HFF-Myc (cell line): Measurements from ENCODE around the gene AADAT.
A peak's percentile ranks its signal among the peaks of the same experiment; 100 is the strongest.

ENCODE experiments used
- DNase-seq: peaks from one replicate; pipeline ENCODE4 v3.0.0-alpha.2; 2011; ENCODE audit warnings: low read depth; ENCODE audit errors: extremely low read depth
- H3K4me3 ChIP-seq: replicated peaks from 2 replicates; pipeline ENCODE4 v1.5.1; 2011; ENCODE audit warnings: low read depth, mild to moderate bottlenecking, control low read depth, low read length
- TF ChIP-seq, protein P1 (sequence below): IDR thresholded peaks from 2 replicates; pipeline ENCODE4 v1.5.1; 2012; ENCODE audit warnings: mild to moderate bottlenecking, low read depth, low read length, control low read depth; ENCODE audit errors: missing control alignments

AADAT gene

GRCh38 chr4:170025523-170026252 is 64.1 kb downstream of the AADAT start:
- DNase-seq: no peak
- TF ChIP-seq, protein P1, sequence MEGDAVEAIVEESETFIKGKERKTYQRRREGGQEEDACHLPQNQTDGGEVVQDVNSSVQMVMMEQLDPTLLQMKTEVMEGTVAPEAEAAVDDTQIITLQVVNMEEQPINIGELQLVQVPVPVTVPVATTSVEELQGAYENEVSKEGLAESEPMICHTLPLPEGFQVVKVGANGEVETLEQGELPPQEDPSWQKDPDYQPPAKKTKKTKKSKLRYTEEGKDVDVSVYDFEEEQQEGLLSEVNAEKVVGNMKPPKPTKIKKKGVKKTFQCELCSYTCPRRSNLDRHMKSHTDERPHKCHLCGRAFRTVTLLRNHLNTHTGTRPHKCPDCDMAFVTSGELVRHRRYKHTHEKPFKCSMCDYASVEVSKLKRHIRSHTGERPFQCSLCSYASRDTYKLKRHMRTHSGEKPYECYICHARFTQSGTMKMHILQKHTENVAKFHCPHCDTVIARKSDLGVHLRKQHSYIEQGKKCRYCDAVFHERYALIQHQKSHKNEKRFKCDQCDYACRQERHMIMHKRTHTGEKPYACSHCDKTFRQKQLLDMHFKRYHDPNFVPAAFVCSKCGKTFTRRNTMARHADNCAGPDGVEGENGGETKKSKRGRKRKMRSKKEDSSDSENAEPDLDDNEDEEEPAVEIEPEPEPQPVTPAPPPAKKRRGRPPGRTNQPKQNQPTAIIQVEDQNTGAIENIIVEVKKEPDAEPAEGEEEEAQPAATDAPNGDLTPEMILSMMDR: no peak
- peak overlapping the region; percentile 30 for H3K4me3 ChIP-seq

- no peak for DNase-seq
- TF ChIP-seq, protein P1: no peak
These were observed 67.5 kb downstream of the AADAT start for GRCh38 chr4:170022211-170022610.

DNA sequence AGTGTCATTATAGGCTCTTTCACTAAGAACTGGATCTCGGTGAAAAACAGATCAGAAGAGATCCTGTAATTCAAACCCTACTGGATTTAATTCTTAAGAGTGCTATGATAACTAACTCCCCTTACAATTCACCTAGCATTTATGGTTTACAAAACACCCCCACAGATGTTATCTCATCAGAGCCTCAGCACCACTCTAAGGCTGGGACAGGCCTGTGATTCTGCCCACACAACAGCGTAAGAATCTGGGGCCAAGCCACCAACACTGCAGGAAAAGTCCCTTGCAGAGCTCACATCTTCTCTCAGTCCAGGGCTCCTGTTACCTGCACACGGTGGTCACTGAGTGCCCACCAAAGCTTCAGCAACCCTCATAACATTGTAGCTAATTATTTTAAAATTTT is 72.5 kb downstream of the AADAT start:
- TF ChIP-seq, protein P1: no peak
- no peak overlapping the region for H3K4me3 ChIP-seq
- no peak for DNase-seq

More at GRCh38 chr4:170022211-170022610, 67.5 kb downstream of the AADAT start:
- H3K4me3 ChIP-seq: no peak overlapping the region

DNA sequence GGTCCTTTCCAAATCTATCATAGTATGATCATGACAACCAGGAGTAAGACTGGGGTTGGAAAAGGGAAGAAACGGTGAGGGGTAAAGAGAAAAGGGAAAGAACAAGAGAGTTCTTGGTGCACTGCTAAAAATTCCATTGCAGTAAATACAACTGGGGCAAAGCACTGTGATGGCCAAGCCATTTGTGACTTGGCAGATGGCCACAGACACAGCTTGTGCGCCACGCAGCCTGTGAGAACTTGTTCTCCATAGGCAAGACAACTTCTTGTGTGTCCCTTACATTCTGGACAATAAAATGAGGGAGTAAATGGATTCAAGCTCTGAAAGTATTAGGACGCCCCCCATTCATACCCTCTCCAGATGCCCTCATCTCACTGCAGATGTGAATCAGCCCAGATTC is 74.5 kb downstream of the AADAT start:
- H3K4me3 ChIP-seq: no peak overlapping the region
- DNase-seq: no peak
- TF ChIP-seq, protein P1: no peak

DNA sequence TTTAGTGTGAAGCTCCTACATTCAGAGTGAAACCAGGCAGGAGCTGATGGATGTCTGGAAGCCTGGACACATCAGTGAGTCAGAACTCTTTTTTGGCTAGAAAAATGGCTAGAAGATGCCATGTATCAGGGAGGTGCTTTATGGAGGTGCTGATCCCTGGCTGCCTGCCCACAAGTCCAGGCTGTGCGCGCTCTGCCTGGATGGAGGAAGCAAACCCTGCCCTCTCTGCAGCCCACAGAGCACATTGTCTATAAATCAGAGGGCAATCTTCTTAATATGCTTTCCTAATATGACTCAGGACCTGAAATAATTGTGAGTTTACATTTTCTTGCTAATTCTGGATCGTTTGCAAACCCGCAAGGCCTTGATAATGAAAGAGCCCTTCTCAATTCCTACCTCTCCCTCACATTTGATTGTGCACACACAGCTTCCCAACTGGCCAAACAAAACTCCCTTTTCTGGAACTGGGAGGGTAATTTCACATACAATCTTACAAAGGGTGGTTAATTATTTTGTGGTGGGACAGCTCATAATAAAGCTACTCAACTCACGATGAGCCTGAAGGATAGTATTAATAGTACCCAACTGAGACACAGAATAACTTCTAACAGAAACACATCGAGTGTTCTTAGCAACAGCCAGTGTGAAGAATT is 75.3 kb downstream of the AADAT start:
- TF ChIP-seq, protein P1: no peak
- no peak overlapping the region for H3K4me3 ChIP-seq
- no peak for DNase-seq

- TF ChIP-seq, protein P1: no peak
- DNase-seq: no peak
- H3K4me3 ChIP-seq: no peak overlapping the region
These were observed 77.2 kb downstream of the AADAT start for GRCh38 chr4:170012629-170012958.
